ENCODE results near the gene ZNF346. TPM values are rescaled to one million over a fixed set of nuclear protein-coding genes. Genes with fewer than 3 reads are reported as not detected.

Gene ZNF346
- polyA plus RNA-seq, 1 donor = 16.9 TPM

DNA sequence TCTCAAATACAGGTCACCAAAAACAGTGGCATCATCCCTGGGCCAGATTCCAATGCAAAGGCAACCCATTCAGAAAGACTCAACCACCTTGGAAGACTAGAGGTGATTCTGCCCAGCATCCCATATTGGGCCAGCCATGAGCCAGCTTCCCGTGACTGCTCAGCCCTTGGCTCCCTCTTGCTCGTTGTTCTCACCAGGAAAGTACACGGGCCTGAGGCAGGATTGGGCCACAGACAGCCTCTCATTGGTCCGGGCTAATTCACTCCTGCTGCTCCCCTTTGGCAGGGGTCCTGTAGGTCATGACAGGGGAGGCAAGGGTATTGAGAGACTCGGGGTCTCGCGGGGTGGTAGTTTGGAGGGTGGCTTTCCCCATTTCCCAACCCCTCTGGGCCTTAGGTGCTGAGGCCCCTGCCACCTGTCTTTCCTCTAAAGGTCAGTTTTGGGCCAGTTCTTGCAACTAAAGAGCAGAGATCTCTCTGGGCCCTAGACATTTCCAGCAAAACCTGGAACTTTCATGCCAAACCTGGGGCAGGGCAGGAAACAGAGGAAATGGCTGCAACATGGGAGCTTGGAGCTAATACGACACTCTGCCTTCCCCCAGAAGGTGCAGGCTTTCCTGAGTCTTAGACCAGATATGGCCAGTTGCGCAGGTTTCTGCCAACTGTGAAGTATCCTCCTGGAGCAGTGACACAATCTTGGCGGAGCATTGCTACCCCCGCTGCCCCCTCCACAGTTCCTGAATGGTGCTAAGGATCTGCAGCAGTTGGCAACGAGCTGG, 42.2 kb downstream of the ZNF346 start:
- Histone ChIP-seq H3K9me3 (ENCODE audit: control insufficient read depth, low read depth, low read length) (no peaks in the 10 kb centered on the region), H3K36me3 (ENCODE audit: control insufficient read depth, insufficient read depth, low read length) (peaks cover 31% of the 10 kb centered on the region), H3K27ac (ENCODE audit: low read length) (peak overlapping the region; percentile 63), H3K4me3 (ENCODE audit: low read length) (no peak overlapping the region), H3K27me3 (ENCODE audit: control insufficient read depth, insufficient read depth, low read length) (no peaks in the 10 kb centered on the region), H3K4me1 (ENCODE audit: control insufficient read depth, insufficient read depth, low read length) (peaks cover 42% of the 10 kb centered on the region)
- WGBS (ENCODE audit: insufficient coverage, low lambda C conversion rate) = no CpG with 5 or more reads among the region's 12 CpGs
- no peak for DNase-seq

DNA sequence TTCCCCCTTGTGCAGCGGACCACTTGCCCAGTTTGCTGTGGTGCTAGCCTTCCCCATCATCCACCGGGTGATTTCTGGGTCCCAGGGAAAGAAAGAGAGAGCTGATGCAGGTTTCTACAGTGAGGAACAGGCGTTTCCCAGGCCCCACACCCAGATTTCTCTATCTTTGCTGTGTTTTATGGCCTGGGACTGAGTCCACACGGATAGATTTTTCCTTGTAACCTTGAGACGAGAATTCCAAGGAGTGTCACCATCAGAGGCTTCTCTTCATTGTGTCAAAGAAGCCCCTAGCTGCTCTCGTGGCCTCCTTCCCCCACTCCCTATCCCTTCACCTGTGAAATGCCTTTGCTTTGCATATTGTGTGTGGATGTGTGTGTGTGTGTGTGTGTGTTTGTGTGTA, 43.0 kb downstream of the ZNF346 start:
- WGBS (ENCODE audit: insufficient coverage, low lambda C conversion rate) = no CpG with 5 or more reads among the region's 6 CpGs
- Histone ChIP-seq H3K27ac (ENCODE audit: low read length) (peak overlapping the region; percentile 63), H3K36me3 (ENCODE audit: control insufficient read depth, insufficient read depth, low read length) (peaks cover 31% of the 10 kb centered on the region), H3K4me1 (ENCODE audit: control insufficient read depth, insufficient read depth, low read length) (peaks cover 42% of the 10 kb centered on the region), H3K27me3 (ENCODE audit: control insufficient read depth, insufficient read depth, low read length) (no peaks in the 10 kb centered on the region), H3K9me3 (ENCODE audit: control insufficient read depth, low read depth, low read length) (no peaks in the 10 kb centered on the region), H3K4me3 (ENCODE audit: low read length) (no peak overlapping the region)
- peak; percentile 75 to 83 for DNase-seq

DNA sequence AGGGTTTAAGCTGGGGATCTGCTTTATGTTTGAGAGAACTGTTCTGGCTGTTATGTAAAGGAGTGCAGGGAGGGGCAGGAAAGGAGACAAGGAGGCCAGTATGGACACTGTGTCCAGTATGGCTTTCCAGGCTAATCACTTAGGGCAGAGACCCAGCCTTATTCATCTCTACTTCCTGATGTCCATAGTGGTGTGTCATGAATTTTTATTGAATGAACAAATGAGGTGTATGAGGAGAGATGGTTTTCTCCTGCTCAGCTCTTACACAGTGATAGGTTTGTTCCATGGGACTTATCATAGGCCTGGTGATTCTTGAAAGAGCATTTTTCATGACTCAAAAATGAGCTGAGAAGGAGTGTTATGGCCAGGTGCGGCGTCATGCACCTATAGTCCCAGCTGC, 43.7 kb downstream of the ZNF346 start:
- DNase-seq = peak in 1 of 2 donors; percentile 17
- Histone ChIP-seq H3K27me3 (ENCODE audit: control insufficient read depth, insufficient read depth, low read length) (no peaks in the 10 kb centered on the region), H3K4me3 (ENCODE audit: low read length) (no peak overlapping the region), H3K4me1 (ENCODE audit: control insufficient read depth, insufficient read depth, low read length) (peaks cover 47% of the 10 kb centered on the region), H3K27ac (ENCODE audit: low read length) (peak overlapping the region; percentile 63), H3K9me3 (ENCODE audit: control insufficient read depth, low read depth, low read length) (no peaks in the 10 kb centered on the region), H3K36me3 (ENCODE audit: control insufficient read depth, insufficient read depth, low read length) (peaks cover 31% of the 10 kb centered on the region)
- no CpG with 5 or more reads among the region's 2 CpGs for WGBS (ENCODE audit: insufficient coverage, low lambda C conversion rate)

DNA sequence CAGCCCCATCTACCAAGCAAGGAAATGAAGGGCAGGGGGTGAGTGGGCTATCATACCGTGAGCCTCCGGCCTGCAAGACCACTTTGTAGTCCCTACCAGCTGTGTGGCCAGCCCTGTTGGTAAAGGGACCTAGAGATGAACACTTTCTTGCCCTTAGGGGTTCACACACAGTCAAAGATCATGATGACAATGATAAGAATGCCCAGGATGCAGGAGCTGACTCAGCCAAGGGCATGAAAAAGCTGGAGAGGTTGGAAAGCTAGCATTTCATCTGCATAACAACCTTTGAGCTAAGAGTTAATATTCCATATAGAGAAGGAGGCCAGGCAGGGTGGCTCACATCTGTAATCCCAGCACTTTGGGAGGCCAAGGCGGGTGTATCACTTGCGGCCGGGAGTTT, 45.0 kb downstream of the ZNF346 start:
- peak; percentile 63 to 82 for DNase-seq
- whole genome bisulfite sequencing (ENCODE audit: insufficient coverage, low lambda C conversion rate) = no CpG with 5 or more reads among the region's 5 CpGs
- peak overlapping the region; percentile 74 for H3K27ac ChIP-seq (ENCODE audit: low read length)

DNA sequence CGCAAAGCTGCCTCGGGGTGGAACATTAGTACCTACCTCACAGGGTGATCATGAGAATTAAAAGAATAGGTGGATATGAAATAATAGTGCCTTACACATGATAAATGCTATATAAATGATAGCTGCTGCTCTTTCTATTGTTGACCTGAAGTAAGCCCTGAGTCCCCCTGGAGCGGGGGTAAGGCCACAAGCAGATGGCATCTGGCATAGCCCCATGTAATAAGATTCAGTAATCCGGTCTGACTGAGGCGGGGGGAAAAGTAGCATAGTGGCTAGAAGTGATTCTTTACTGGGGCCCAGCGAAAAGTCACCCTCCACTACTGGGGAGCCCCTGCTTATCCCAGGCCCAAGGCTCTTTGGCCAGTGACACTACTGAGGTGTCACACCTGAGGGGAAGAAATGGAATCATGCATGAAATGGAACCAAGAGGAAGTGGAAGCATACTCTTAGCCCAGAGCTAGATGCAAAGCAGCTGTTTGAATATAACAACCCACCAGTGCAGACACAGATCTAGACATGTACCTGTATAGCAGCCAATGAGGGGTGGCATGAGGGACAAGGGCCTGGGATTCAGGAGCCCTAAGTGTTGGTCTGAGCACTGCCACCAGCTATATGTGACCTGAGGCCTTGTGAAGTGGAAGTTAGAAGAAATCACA, 48.2 kb downstream of the ZNF346 start:
- Histone ChIP-seq H3K4me1 (ENCODE audit: control insufficient read depth, insufficient read depth, low read length) (peaks cover 48% of the 10 kb centered on the region), H3K27ac (ENCODE audit: low read length) (no peak overlapping the region), H3K36me3 (ENCODE audit: control insufficient read depth, insufficient read depth, low read length) (peaks cover 2% of the 10 kb centered on the region), H3K4me3 (ENCODE audit: low read length) (no peak overlapping the region), H3K27me3 (ENCODE audit: control insufficient read depth, insufficient read depth, low read length) (no peaks in the 10 kb centered on the region), H3K9me3 (ENCODE audit: control insufficient read depth, low read depth, low read length) (no peaks in the 10 kb centered on the region)
- DNase-seq = no peak
- WGBS (ENCODE audit: insufficient coverage, low lambda C conversion rate) = no CpG with 5 or more reads among the region's 6 CpGs

More for the DNA sequence above, 45.0 kb downstream of the ZNF346 start:
- peaks cover 55% of the 10 kb centered on the region for H3K4me1 ChIP-seq (ENCODE audit: control insufficient read depth, insufficient read depth, low read length)
- no peak overlapping the region for H3K4me3 ChIP-seq (ENCODE audit: low read length)
- H3K27me3 ChIP-seq (ENCODE audit: control insufficient read depth, insufficient read depth, low read length) = no peaks in the 10 kb centered on the region
- no peaks in the 10 kb centered on the region for H3K9me3 ChIP-seq (ENCODE audit: control insufficient read depth, low read depth, low read length)
- peaks cover 26% of the 10 kb centered on the region for H3K36me3 ChIP-seq (ENCODE audit: control insufficient read depth, insufficient read depth, low read length)

DNA sequence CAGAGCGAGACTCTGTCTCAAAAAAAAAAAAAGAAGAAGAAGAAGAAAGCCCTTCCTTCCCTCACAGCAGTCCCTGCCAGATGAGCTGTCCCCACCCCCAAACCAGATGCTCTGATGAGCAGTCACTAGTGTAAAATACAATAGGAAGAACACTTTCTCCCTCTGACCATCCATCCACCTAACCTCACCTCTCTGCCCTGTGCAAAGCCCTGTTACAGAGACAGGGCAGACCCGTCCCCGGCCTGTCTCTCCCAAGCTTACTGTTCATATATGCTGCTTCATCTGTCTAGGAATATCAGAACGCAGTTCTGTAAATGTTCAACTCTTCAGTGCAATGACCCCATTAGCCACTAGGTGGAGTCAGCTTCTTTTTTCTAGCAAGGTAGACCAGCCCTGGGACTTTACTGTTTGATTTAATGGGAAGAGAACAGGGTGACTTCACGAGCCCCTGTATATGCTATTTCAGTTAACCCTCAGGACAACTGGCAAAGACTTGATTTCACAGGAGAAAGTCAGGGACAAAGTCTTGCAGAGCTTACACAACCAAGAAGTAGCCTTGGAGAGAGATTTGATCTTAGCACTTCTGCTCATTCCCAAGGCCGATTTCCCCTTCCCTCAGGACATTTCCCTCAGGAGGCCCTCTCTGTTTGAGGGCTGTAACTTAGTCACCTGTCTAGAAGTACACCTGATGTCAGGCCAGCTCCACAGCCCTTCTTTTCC, 49.3 kb downstream of the ZNF346 start:
- H3K27ac ChIP-seq (ENCODE audit: low read length) = peak overlapping the region; percentile 71
- WGBS (ENCODE audit: insufficient coverage, low lambda C conversion rate) = 60% methylated on average over 1 of the region's 6 CpGs
- no peaks in the 10 kb centered on the region for H3K27me3 ChIP-seq (ENCODE audit: control insufficient read depth, insufficient read depth, low read length)

DNA sequence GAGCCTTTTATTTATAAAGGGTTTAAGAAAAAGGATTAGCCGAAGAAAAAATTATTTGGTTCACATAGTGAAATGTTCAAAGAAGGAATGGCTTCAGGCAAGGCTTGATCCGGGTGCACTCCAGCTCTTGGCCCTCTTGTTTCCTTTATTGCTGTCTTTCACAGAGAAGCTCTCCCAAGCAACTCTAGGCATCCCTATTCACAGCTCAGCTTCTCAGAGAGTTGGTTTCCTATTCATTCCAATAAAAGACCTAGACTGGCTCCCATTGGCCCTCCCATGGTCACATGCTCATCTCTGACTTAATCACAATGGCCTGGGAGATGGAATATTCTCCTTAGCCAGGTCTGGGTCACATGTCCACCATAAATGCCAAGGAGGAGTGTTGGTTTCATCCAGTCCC, 54.8 kb downstream of the ZNF346 start:
- H3K27me3 ChIP-seq (ENCODE audit: control insufficient read depth, insufficient read depth, low read length) = no peaks in the 10 kb centered on the region
- no peak overlapping the region for H3K27ac ChIP-seq (ENCODE audit: low read length)
- no CpG with 5 or more reads among the region's 2 CpGs for whole genome bisulfite sequencing (ENCODE audit: insufficient coverage, low lambda C conversion rate)
- peaks cover 6% of the 10 kb centered on the region for H3K4me1 ChIP-seq (ENCODE audit: control insufficient read depth, insufficient read depth, low read length)
- no peaks in the 10 kb centered on the region for H3K36me3 ChIP-seq (ENCODE audit: control insufficient read depth, insufficient read depth, low read length)
- no peak for DNase-seq
- H3K9me3 ChIP-seq (ENCODE audit: control insufficient read depth, low read depth, low read length) = peaks cover 2% of the 10 kb centered on the region
- no peak overlapping the region for H3K4me3 ChIP-seq (ENCODE audit: low read length)

More for the DNA sequence above, 49.3 kb downstream of the ZNF346 start:
- H3K4me1 ChIP-seq (ENCODE audit: control insufficient read depth, insufficient read depth, low read length) = peaks cover 36% of the 10 kb centered on the region
- H3K9me3 ChIP-seq (ENCODE audit: control insufficient read depth, low read depth, low read length) = no peaks in the 10 kb centered on the region
- H3K4me3 ChIP-seq (ENCODE audit: low read length) = no peak overlapping the region
- DNase-seq = peak; percentile 79 to 90
- no peaks in the 10 kb centered on the region for H3K36me3 ChIP-seq (ENCODE audit: control insufficient read depth, insufficient read depth, low read length)

DNA sequence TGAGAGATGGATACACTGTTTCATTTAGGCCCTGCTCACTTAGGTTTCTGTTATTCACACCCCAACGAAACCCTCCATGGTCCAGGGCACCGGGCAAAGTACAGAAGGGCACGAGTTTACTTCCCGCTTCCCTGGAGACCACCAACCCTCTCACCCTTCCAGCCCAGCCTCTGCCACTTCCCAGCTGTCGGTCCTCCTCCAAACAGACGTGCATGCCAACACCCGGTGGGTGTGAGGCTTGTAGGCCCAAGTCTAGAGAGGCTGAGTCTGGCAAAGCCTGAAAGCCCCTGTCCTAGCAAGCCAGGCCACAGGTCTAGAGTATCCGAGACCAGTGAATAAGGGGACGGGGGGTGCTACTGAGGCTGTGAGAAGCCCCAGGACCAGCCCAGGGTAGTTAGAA, 57.1 kb downstream of the ZNF346 start:
- no peak for DNase-seq
- Histone ChIP-seq H3K4me1 (ENCODE audit: control insufficient read depth, insufficient read depth, low read length) (peaks cover 7% of the 10 kb centered on the region), H3K4me3 (ENCODE audit: low read length) (no peak overlapping the region), H3K36me3 (ENCODE audit: control insufficient read depth, insufficient read depth, low read length) (no peaks in the 10 kb centered on the region), H3K27ac (ENCODE audit: low read length) (no peak overlapping the region), H3K9me3 (ENCODE audit: control insufficient read depth, low read depth, low read length) (peaks cover 2% of the 10 kb centered on the region), H3K27me3 (ENCODE audit: control insufficient read depth, insufficient read depth, low read length) (no peaks in the 10 kb centered on the region)
- no CpG with 5 or more reads among the region's 9 CpGs for WGBS (ENCODE audit: insufficient coverage, low lambda C conversion rate)

DNA sequence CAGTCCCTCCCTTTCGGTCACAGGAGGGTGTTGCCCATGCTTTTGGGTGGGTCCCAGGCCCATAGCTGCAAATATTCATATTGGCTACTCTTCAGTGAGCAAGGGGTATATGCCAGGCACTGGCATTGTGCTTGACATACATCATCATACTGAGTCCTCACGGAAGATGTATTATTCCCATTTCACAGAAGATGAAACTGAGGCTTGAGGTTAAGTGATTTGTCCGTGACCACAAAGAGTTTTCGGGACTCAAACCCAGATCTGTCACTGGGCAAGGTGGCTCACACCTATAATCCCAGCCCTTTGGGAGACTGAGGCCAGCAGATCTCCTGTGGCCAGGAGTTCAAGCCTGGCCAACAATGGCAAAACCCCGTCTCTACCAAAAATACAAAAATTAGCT, 57.8 kb downstream of the ZNF346 start:
- no peak for DNase-seq
- no CpG with 5 or more reads among the region's 5 CpGs for whole genome bisulfite sequencing (ENCODE audit: insufficient coverage, low lambda C conversion rate)
- Histone ChIP-seq H3K4me1 (ENCODE audit: control insufficient read depth, insufficient read depth, low read length) (peaks cover 7% of the 10 kb centered on the region), H3K4me3 (ENCODE audit: low read length) (no peak overlapping the region), H3K27me3 (ENCODE audit: control insufficient read depth, insufficient read depth, low read length) (no peaks in the 10 kb centered on the region), H3K36me3 (ENCODE audit: control insufficient read depth, insufficient read depth, low read length) (no peaks in the 10 kb centered on the region), H3K9me3 (ENCODE audit: control insufficient read depth, low read depth, low read length) (peaks cover 2% of the 10 kb centered on the region), H3K27ac (ENCODE audit: low read length) (no peak overlapping the region)

DNA sequence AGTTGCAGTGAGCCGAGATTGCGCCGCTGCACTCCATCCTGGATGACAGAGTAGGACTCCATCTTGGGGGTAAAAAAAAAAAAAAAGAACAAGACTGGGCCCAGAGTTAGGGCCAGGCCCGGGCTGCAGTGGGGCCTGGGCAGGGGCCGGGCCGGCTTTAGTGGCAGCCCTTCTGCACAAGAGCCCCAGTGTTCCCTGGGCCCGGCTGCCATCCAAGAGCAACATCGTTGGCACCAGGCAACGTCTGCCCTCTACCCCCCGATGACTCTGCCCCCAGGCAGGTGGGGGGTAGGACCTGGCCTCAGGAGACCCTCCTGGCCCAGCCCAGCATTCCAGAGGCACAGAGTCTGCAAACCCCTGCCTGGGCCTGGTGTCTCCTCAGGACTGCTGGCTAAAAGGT, 59.4 kb downstream of the ZNF346 start:
- Histone ChIP-seq H3K36me3 (ENCODE audit: control insufficient read depth, insufficient read depth, low read length) (no peaks in the 10 kb centered on the region), H3K27ac (ENCODE audit: low read length) (no peak overlapping the region), H3K9me3 (ENCODE audit: control insufficient read depth, low read depth, low read length) (peaks cover 2% of the 10 kb centered on the region), H3K4me1 (ENCODE audit: control insufficient read depth, insufficient read depth, low read length) (peaks cover 15% of the 10 kb centered on the region), H3K27me3 (ENCODE audit: control insufficient read depth, insufficient read depth, low read length) (no peaks in the 10 kb centered on the region), H3K4me3 (ENCODE audit: low read length) (no peak overlapping the region)
- WGBS (ENCODE audit: insufficient coverage, low lambda C conversion rate) = no CpG with 5 or more reads among the region's 10 CpGs
- no peak for DNase-seq
